CD14-positive monocyte (primary cell): Measurements from ENCODE around the gene NPR3. TPM values are rescaled to one million over a fixed set of nuclear protein-coding genes. Genes with fewer than 3 reads are reported as not detected.
A peak's percentile ranks its signal among the peaks of the same experiment; 100 is the strongest.

Experiments
- DNase-seq, 3 donors: peaks; one replicate each; pipeline ENCODE4 v3.0.0-alpha.2; 2011 to 2022
- H2AFZ ChIP-seq: 2 replicates; pipeline ENCODE4 v1.6.0; 2012; ENCODE audit warnings: mild to moderate bottlenecking, low read depth, low read length, inconsistent platforms; ENCODE audit not compliant: insufficient read depth, poor library complexity, severe bottlenecking
- H3K27ac ChIP-seq, 2 donors: 1 replicate in 1 of 2; 2 replicates in 1 of 2; pipeline ENCODE4 v1.5.1; 2012 to 2013; ENCODE audit warnings: low read length in 2 of 2, control low read depth in 1 of 2, inconsistent platforms in 1 of 2, low read depth in 1 of 2, mild to moderate bottlenecking in 1 of 2
- H3K27me3 ChIP-seq, 2 donors: one replicate each; pipeline versions ENCODE4 v1.6.0 to v1.6.1; 2011 to 2013; ENCODE audit warnings: low read length in 2 of 2; ENCODE audit not compliant: control insufficient read depth in 2 of 2, insufficient read depth in 2 of 2
- H3K36me3 ChIP-seq, 2 donors: replicated peaks in 1 of 2; 1 replicate in 1 of 2; 2 replicates in 1 of 2; pipeline versions ENCODE4 v1.5.1 to v1.6.1; 2012 to 2013; ENCODE audit warnings: low read length in 2 of 2, control low read depth in 1 of 2, inconsistent platforms in 1 of 2, mild to moderate bottlenecking in 1 of 2; ENCODE audit not compliant: insufficient read depth in 2 of 2, control insufficient read depth in 1 of 2
- H3K4me1 ChIP-seq, 2 donors: 1 replicate in 1 of 2; 2 replicates in 1 of 2; pipeline versions ENCODE4 v1.5.1 to v1.6.1; 2012 to 2013; ENCODE audit warnings: low read length in 2 of 2, control low read depth in 1 of 2, inconsistent platforms in 1 of 2, mild to moderate bottlenecking in 1 of 2, moderate library complexity in 1 of 2; ENCODE audit not compliant: insufficient read depth in 2 of 2, control insufficient read depth in 1 of 2
- H3K4me2 ChIP-seq: replicated peaks from 2 replicates; pipeline ENCODE3; 2012; ENCODE audit warnings: low read length, moderate library complexity, mild to moderate bottlenecking; ENCODE audit not compliant: poor library complexity, severe bottlenecking; ENCODE audit errors: extremely low read depth
- H3K4me3 ChIP-seq, 3 experiments: fragments of 200-600 bp in 1 of 3; sonication (generic) in 1 of 3; replicated peaks in 1 of 3; 1 replicate in 2 of 3; 2 replicates in 1 of 3; pipeline ENCODE4 v1.5.1; 2011 to 2013; ENCODE audit warnings: low read length in 3 of 3, mild to moderate bottlenecking in 3 of 3, control low read depth in 2 of 3, low read depth in 2 of 3, inconsistent platforms in 1 of 3, moderate library complexity in 1 of 3
- H3K79me2 ChIP-seq: 2 replicates; pipeline ENCODE4 v1.6.0; 2012; ENCODE audit warnings: mild to moderate bottlenecking, control low read depth, inconsistent platforms, low read length, moderate library complexity; ENCODE audit not compliant: insufficient read depth
- H3K9ac ChIP-seq: 2 replicates; pipeline ENCODE4 v1.6.0; 2017; ENCODE audit warnings: low read length, mild to moderate bottlenecking; ENCODE audit not compliant: insufficient read depth, poor library complexity, severe bottlenecking
- H3K9me3 ChIP-seq, 2 donors: replicated peaks in 1 of 2; 1 replicate in 1 of 2; 2 replicates in 1 of 2; pipeline versions ENCODE4 v1.5.1 to v1.6.1; 2012 to 2013; ENCODE audit warnings: low read length in 2 of 2, control low read depth in 1 of 2; ENCODE audit not compliant: control insufficient read depth in 1 of 2, insufficient read depth in 1 of 2
- H4K20me1 ChIP-seq: 2 replicates; pipeline ENCODE4 v1.6.0; 2012; ENCODE audit warnings: mild to moderate bottlenecking, low read length, control low read depth, moderate library complexity; ENCODE audit not compliant: insufficient read depth
- H3K27ac Mint-ChIP-seq, 7 donors: one replicate each; pipeline ENCODE4 v1.8.0; 2020; ENCODE audit warnings: mild to moderate bottlenecking in 7 of 7, mixed read lengths in 7 of 7, moderate library complexity in 6 of 7, inconsistent platforms in 2 of 7
- H3K27me3 Mint-ChIP-seq, 3 donors: one replicate each; pipeline ENCODE4 v1.8.0; 2021 to 2022; ENCODE audit warnings: low read depth in 3 of 3, mild to moderate bottlenecking in 3 of 3, mixed read lengths in 3 of 3, moderate library complexity in 3 of 3, inconsistent platforms in 1 of 3
- H3K36me3 Mint-ChIP-seq, 2 donors: one replicate each; pipeline ENCODE4 v1.8.0; 2020; ENCODE audit warnings: mixed read lengths in 2 of 2, inconsistent platforms in 1 of 2, mild to moderate bottlenecking in 1 of 2
- H3K4me1 Mint-ChIP-seq: one replicate; pipeline ENCODE4 v1.8.0; 2020; ENCODE audit warnings: mild to moderate bottlenecking, mixed read lengths
- H3K4me3 Mint-ChIP-seq, 2 donors: one replicate each; pipeline ENCODE4 v1.8.0; 2020; ENCODE audit warnings: mild to moderate bottlenecking in 2 of 2, mixed read lengths in 2 of 2, moderate library complexity in 1 of 2
- H3K9me3 Mint-ChIP-seq, 7 donors: one replicate each; pipeline ENCODE4 v1.8.0; 2020 to 2022; ENCODE audit warnings: mixed read lengths in 7 of 7, mild to moderate bottlenecking in 6 of 7, moderate library complexity in 6 of 7, inconsistent platforms in 2 of 7
- WGBS: methylation state at CpG from one replicate; pipeline ENCODE4 v1.1.5; 2013; ENCODE audit warnings: missing lambda C conversion rate; ENCODE audit not compliant: insufficient coverage; 5-methylcytosine and 5-hydroxymethylcytosine counted together
- intact Hi-C, 2 donors: fragments of 100-400 bp; cut with micrococcal nuclease; formaldehyde crosslinking; loops; one replicate each; pipeline versions ENCODE4 v1.15.0 to v1.15.1; 2023
- polyA plus RNA-seq, 3 donors: library from polyadenylated mRNA; depleted of rRNA in 1 of 3; unstranded in 2 of 3; stranded (reverse) in 1 of 3; fragments of 300-500 nt in 2 of 3; fragments of >200 nt in 1 of 3; fragmentation: Illumina TruSeq in 2 of 3; gene quantifications; 1 replicate in 2 of 3; 2 replicates in 1 of 3; pipeline ENCODE4 v1.2.3, GENCODE V29; 2012 to 2021
- TF ChIP-seq, protein P1 (sequence below): fragments of 200-600 bp; IDR thresholded peaks from one replicate; pipeline ENCODE4 v1.8.0; 2022; ENCODE audit warnings: antibody characterized with exemption, mild to moderate bottlenecking

The NPR3 gene
- polyA plus RNA-seq, 3 donors: not detected

DNA sequence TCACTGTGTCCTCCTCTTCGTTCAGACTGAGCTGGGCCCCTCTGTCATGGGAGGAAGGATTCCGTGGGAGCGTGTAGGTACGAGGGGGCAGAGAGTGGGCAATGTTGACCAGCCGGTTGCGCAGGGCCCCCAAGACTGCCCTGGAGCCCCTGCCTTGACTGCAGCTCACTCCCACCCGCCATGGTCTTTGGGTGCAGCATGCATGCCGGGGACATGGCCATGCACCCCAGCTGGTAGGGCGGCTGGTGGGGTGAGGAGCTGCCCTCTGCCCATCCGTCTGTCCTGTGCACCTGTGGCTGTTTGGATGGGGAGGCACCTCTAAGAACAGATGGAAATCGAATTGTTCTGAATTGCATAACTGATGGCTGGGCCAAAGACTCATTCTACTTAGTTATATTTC lies 42.6 kb upstream of the NPR3 start:
- H3K27ac Mint-ChIP-seq: no peak overlapping the region
- Histone ChIP-seq H3K36me3 (no peaks in the 10 kb centered on the region), H3K4me2 (no peak overlapping the region), H3K27me3 (no peaks in the 10 kb centered on the region), H4K20me1 (no peaks in the 10 kb centered on the region), H3K4me3 (no peak overlapping the region), H3K27ac (no peak overlapping the region), H3K4me1 (no peaks in the 10 kb centered on the region), H3K79me2 (no peaks in the 10 kb centered on the region), H2AFZ (no peak overlapping the region), H3K9me3 (peaks cover 26 to 34% of the 10 kb centered on the region in 2 donors), H3K9ac (no peak overlapping the region)
- no peaks in the 10 kb centered on the region for H3K4me1 Mint-ChIP-seq
- intact Hi-C loops: no loop called here
- peaks cover 22 to 59% (median 37%) of the 10 kb centered on the region in 7 donors for H3K9me3 Mint-ChIP-seq
- no peak overlapping the region for H3K4me3 Mint-ChIP-seq
- no peaks in the 10 kb centered on the region for H3K36me3 Mint-ChIP-seq
- WGBS: 81% methylated on average over 10 of the region's 11 CpGs
- DNase-seq: no peak
- peaks cover 0 to 1% (median 0%) of the 10 kb centered on the region in 3 donors for H3K27me3 Mint-ChIP-seq
- TF ChIP-seq, protein P1, sequence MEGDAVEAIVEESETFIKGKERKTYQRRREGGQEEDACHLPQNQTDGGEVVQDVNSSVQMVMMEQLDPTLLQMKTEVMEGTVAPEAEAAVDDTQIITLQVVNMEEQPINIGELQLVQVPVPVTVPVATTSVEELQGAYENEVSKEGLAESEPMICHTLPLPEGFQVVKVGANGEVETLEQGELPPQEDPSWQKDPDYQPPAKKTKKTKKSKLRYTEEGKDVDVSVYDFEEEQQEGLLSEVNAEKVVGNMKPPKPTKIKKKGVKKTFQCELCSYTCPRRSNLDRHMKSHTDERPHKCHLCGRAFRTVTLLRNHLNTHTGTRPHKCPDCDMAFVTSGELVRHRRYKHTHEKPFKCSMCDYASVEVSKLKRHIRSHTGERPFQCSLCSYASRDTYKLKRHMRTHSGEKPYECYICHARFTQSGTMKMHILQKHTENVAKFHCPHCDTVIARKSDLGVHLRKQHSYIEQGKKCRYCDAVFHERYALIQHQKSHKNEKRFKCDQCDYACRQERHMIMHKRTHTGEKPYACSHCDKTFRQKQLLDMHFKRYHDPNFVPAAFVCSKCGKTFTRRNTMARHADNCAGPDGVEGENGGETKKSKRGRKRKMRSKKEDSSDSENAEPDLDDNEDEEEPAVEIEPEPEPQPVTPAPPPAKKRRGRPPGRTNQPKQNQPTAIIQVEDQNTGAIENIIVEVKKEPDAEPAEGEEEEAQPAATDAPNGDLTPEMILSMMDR: no peak

DNA sequence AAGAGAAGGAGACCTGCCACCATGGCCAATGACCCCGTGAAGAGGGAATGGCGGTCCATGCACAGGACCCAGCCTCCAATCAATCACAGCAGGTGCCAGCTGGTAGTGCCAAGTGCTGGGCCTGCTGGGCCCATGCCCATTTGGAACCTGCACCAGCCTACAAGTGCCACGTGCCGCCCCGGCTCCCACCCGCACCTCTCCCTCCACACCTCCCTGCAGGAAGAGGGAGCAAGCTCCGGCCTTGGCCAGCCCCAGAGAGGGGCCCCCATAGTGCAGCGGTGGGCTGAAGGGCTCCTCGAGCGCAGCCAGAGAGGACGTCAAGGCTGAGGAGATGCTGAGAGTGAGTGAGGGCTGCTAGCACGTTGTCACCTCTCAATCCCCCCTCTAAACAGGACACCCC lies 37.8 kb upstream of the NPR3 start:
- Histone ChIP-seq H3K9ac (no peak overlapping the region), H3K4me2 (no peak overlapping the region), H4K20me1 (no peaks in the 10 kb centered on the region), H3K36me3 (no peaks in the 10 kb centered on the region), H3K79me2 (no peaks in the 10 kb centered on the region), H3K27ac (no peak overlapping the region), H3K27me3 (no peaks in the 10 kb centered on the region), H3K4me3 (no peak overlapping the region), H3K9me3 (peaks cover 26 to 29% of the 10 kb centered on the region in 2 donors), H2AFZ (no peak overlapping the region), H3K4me1 (no peaks in the 10 kb centered on the region)
- peaks cover 25 to 51% (median 35%) of the 10 kb centered on the region in 7 donors for H3K9me3 Mint-ChIP-seq
- no peaks in the 10 kb centered on the region for H3K4me1 Mint-ChIP-seq
- peak overlapping the region in 1 of 7 donors; percentile 4 for H3K27ac Mint-ChIP-seq
- intact Hi-C loops: no loop called here
- H3K36me3 Mint-ChIP-seq: no peaks in the 10 kb centered on the region
- DNase-seq: no peak
- TF ChIP-seq, protein P1: no peak
- H3K4me3 Mint-ChIP-seq: no peak overlapping the region
- peaks cover 0 to 1% (median 0%) of the 10 kb centered on the region in 3 donors for H3K27me3 Mint-ChIP-seq
- 100% methylated on average over 1 of the region's 12 CpGs for WGBS
